SK-N-SH (cell line): ENCODE data around the gene ATP1A4. TPM values are rescaled to one million over a fixed set of nuclear protein-coding genes. Genes with fewer than 3 reads are reported as not detected.

Experiments
- CTCF ChIA-PET: fragments of 300-600, 350-600 bp; formaldehyde crosslinking; extraction: SDS; loops from one replicate; lab custom pipeline; 2021; lab: Yijun Ruan, JAX
- POLR2A ChIA-PET: fragments of 350-600 bp; sonication (Branson Sonifier 250); formaldehyde crosslinking; extraction: SDS; loops from one replicate; lab custom pipeline; 2020; ENCODE audit warnings: antibody characterized with exemption, inconsistent platforms; lab: Yijun Ruan, JAX
- DNase-seq: peaks from one replicate; pipeline ENCODE4 v3.0.0; 2012
- H2AFZ ChIP-seq: fragments of 200-600 bp; sonication (generic); 2 replicates; pipeline ENCODE4 v1.8.1; 2016; ENCODE audit warnings: antibody characterized with exemption, mild to moderate bottlenecking, low read depth
- H3F3A ChIP-seq: fragments of 200-600 bp; sonication (generic); replicated peaks from 2 replicates; pipeline ENCODE3; 2016; ENCODE audit warnings: antibody characterized with exemption, mild to moderate bottlenecking; ENCODE audit not compliant: insufficient read depth
- H3K27ac ChIP-seq, 2 experiments: fragments of 200-500 bp in 1 of 2; fragments of 200-600 bp in 1 of 2; sonication (Bioruptor generic) in 1 of 2; sonication (generic), shearing (Covaris generic) in 1 of 2; 2 replicates each; pipeline versions ENCODE4 v1.5.1 to v1.6.1; 2014 to 2016; ENCODE audit warnings: low read depth in 2 of 2, inconsistent platforms in 1 of 2, low read length in 1 of 2, mild to moderate bottlenecking in 1 of 2, mixed read lengths in 1 of 2
- H3K27me3 ChIP-seq: fragments of 200-600 bp; sonication (generic), shearing (Covaris generic); 2 replicates; pipeline ENCODE4 v1.6.1; 2016; ENCODE audit warnings: mixed run types; ENCODE audit not compliant: insufficient read depth
- H3K36me3 ChIP-seq, 2 experiments: fragments of 200-500 bp in 1 of 2; fragments of 200-600 bp in 1 of 2; sonication (Bioruptor generic) in 1 of 2; sonication (generic) in 1 of 2; replicated peaks in 1 of 2; 2 replicates each; pipeline versions ENCODE3 to v1.5.1; 2014 to 2016; ENCODE audit warnings: low read length in 1 of 2, mild to moderate bottlenecking in 1 of 2; ENCODE audit not compliant: insufficient read depth in 2 of 2, control insufficient read depth in 1 of 2
- H3K4me1 ChIP-seq, 2 experiments: fragments of 200-500 bp in 1 of 2; fragments of 200-600 bp in 1 of 2; sonication (Bioruptor generic) in 1 of 2; sonication (generic), shearing (Covaris generic) in 1 of 2; 2 replicates each; pipeline versions ENCODE4 v1.5.1 to v1.6.1; 2014 to 2016; ENCODE audit warnings: low read depth in 1 of 2, low read length in 1 of 2, mixed run types in 1 of 2; ENCODE audit not compliant: insufficient read depth in 2 of 2, control insufficient read depth in 1 of 2
- H3K4me2 ChIP-seq: fragments of 200-600 bp; sonication (generic), shearing (Covaris generic); 2 replicates; pipeline ENCODE4 v1.6.1; 2017; ENCODE audit warnings: mixed run types
- H3K4me3 ChIP-seq, 2 experiments: fragments of 200-500 bp in 1 of 2; fragments of 200-600 bp in 1 of 2; sonication (Bioruptor generic) in 1 of 2; sonication (generic), shearing (Covaris generic) in 1 of 2; 2 replicates each; pipeline versions ENCODE4 v1.5.1 to v1.8.1; 2014 to 2016; ENCODE audit warnings: low read depth in 2 of 2, inconsistent platforms in 1 of 2, low read length in 1 of 2, mild to moderate bottlenecking in 1 of 2, mixed read lengths in 1 of 2, moderate library complexity in 1 of 2
- H3K79me2 ChIP-seq: fragments of 200-600 bp; sonication (generic); 2 replicates; pipeline ENCODE4 v1.8.1; 2017; ENCODE audit warnings: mild to moderate bottlenecking; ENCODE audit not compliant: insufficient read depth
- H3K9ac ChIP-seq: fragments of 200-600 bp; sonication (generic); 2 replicates; pipeline ENCODE4 v1.6.1; 2017; ENCODE audit warnings: mixed run types
- H3K9me2 ChIP-seq: fragments of 200-600 bp; sonication (generic); 2 replicates; pipeline ENCODE4 v1.6.1; 2017; ENCODE audit warnings: mixed run types
- H3K9me3 ChIP-seq: fragments of 200-600 bp; sonication (generic); 2 replicates; pipeline ENCODE4 v1.6.1; 2017; ENCODE audit warnings: mixed run types, mild to moderate bottlenecking, moderate library complexity
- H4K20me1 ChIP-seq: fragments of 200-600 bp; sonication (generic); 2 replicates; pipeline ENCODE4 v1.6.1; 2017; ENCODE audit warnings: mild to moderate bottlenecking, mixed run types; ENCODE audit not compliant: insufficient read depth
- CHD2 ChIP-seq: fragments of 150-350 bp; IDR thresholded peaks from 2 replicates; pipeline ENCODE4 v1.6.1; 2018; ENCODE audit warnings: low read length; ENCODE audit not compliant: partially characterized antibody
- CTCF ChIP-seq: fragments of 200-600 bp; sonication (generic); IDR thresholded peaks from 2 replicates; pipeline ENCODE4 v1.6.1; 2017; ENCODE audit warnings: antibody characterized with exemption, mild to moderate bottlenecking, moderate library complexity
- ELF1 ChIP-seq: IDR thresholded peaks from 2 replicates; pipeline ENCODE4 v1.4.0; 2012
- FOSL2 ChIP-seq: IDR thresholded peaks from 2 replicates; pipeline ENCODE4 v1.4.0; 2012; ENCODE audit warnings: low read depth, mild to moderate bottlenecking, moderate library complexity, borderline replicate concordance
- FOXJ3 ChIP-seq: sonication (generic); formaldehyde crosslinking; IDR thresholded peaks from 2 replicates; pipeline ENCODE4 v1.5.1; 2020; ENCODE audit warnings: mild to moderate bottlenecking, missing genetic modification reagents
- FOXM1 ChIP-seq: IDR thresholded peaks from 2 replicates; pipeline ENCODE4 v1.4.0; 2012; ENCODE audit warnings: low read depth, mild to moderate bottlenecking
- GABPA ChIP-seq: IDR thresholded peaks from 2 replicates; pipeline ENCODE4 v1.4.0; 2012; ENCODE audit warnings: low read depth, mild to moderate bottlenecking
- GATA2 ChIP-seq: sonication (generic); formaldehyde crosslinking; IDR thresholded peaks from 2 replicates; pipeline ENCODE4 v1.5.0; 2020; ENCODE audit warnings: mild to moderate bottlenecking, missing genetic modification reagents
- JUND ChIP-seq: IDR thresholded peaks from 2 replicates; pipeline ENCODE4 v1.4.0; 2012
- MEF2A ChIP-seq: IDR thresholded peaks from 2 replicates; pipeline ENCODE4 v1.4.0; 2012; ENCODE audit warnings: low read depth, borderline replicate concordance
- NFIC ChIP-seq: IDR thresholded peaks from 2 replicates; pipeline ENCODE4 v1.4.0; 2012; ENCODE audit warnings: borderline replicate concordance
- NRF1 ChIP-seq: IDR thresholded peaks from 2 replicates; pipeline ENCODE4 v1.6.1; 2012; ENCODE audit warnings: low read depth, mild to moderate bottlenecking, low read length
- PBX3 ChIP-seq: IDR thresholded peaks from 2 replicates; pipeline ENCODE4; 2012
- RAD21 ChIP-seq: IDR thresholded peaks from 2 replicates; pipeline ENCODE4 v1.6.1; 2012; ENCODE audit warnings: mild to moderate bottlenecking, low read length
- RCOR1 ChIP-seq: fragments of 150-350 bp; IDR thresholded peaks from 2 replicates; pipeline ENCODE4 v1.6.1; 2017; ENCODE audit warnings: antibody characterized with exemption, low read length
- RFX5 ChIP-seq: IDR thresholded peaks from 2 replicates; pipeline ENCODE4 v1.6.1; 2012; ENCODE audit warnings: mild to moderate bottlenecking, improper control_type of control experiment, low read length
- RXRA ChIP-seq: IDR thresholded peaks from 2 replicates; pipeline ENCODE4 v1.4.0; 2012; ENCODE audit warnings: low read depth, mild to moderate bottlenecking, borderline replicate concordance
- SIN3A ChIP-seq: IDR thresholded peaks from 2 replicates; pipeline ENCODE4 v1.6.1; 2012; ENCODE audit warnings: low read depth, mild to moderate bottlenecking, low read length, moderate library complexity, borderline replicate concordance
- SMC3 ChIP-seq: IDR thresholded peaks from 2 replicates; pipeline ENCODE4 v1.6.1; 2012; ENCODE audit warnings: low read depth, low read length, improper control_type of control experiment
- TCF12 ChIP-seq: IDR thresholded peaks from 2 replicates; pipeline ENCODE4 v1.4.0; 2012
- TEAD4 ChIP-seq: IDR thresholded peaks from 2 replicates; pipeline ENCODE4 v1.4.0; 2012; ENCODE audit warnings: mild to moderate bottlenecking, borderline replicate concordance; ENCODE audit not compliant: insufficient read depth
- USF1 ChIP-seq: IDR thresholded peaks from 2 replicates; pipeline ENCODE4 v1.4.0; 2012; ENCODE audit warnings: low read depth, borderline replicate concordance
- USF2 ChIP-seq: fragments of 150-350 bp; IDR thresholded peaks from 2 replicates; pipeline ENCODE4 v1.6.1; 2017; ENCODE audit warnings: antibody characterized with exemption, low read length, low read depth, borderline replicate concordance
- YY1 ChIP-seq: IDR thresholded peaks from 2 replicates; pipeline ENCODE4 v1.4.0; 2012; ENCODE audit warnings: low read depth, mild to moderate bottlenecking
- WGBS: methylation state at CpG from one replicate; pipeline ENCODE4 v1.1.6; 2017; ENCODE audit warnings: low lambda C conversion rate; 5-methylcytosine and 5-hydroxymethylcytosine counted together
- polyA plus RNA-seq, 3 experiments: library from polyadenylated mRNA; depleted of rRNA; stranded (reverse); fragments of >200 nt; gene quantifications; 2 replicates each; pipeline ENCODE4 v1.2.3, GENCODE V29; 2012

The ATP1A4 gene
- polyA plus RNA-seq, 1 of the 3 experiments (the other 2 are of a cell fraction), result not detected

GRCh38 chr1:160196143-160196542, 44.7 kb downstream of the ATP1A4 start:
- 89% methylated on average over 4 of the region's 4 CpGs for WGBS
- H4K20me1 ChIP-seq, result no peaks in the 10 kb centered on the region
- H3F3A ChIP-seq, result no peaks in the 10 kb centered on the region
- no peak overlapping the region for H2AFZ ChIP-seq
- TF ChIP-seq RCOR1, result no peak
- no peak for TF ChIP-seq FOXJ3 (CRISPR knock-in tag)
- TF ChIP-seq RXRA, result no peak
- TF ChIP-seq YY1, result no peak
- no peak for TF ChIP-seq SMC3
- no peak for TF ChIP-seq RFX5
- no peak for TF ChIP-seq NFIC
- no peak for TF ChIP-seq TEAD4
- TF ChIP-seq GABPA, result no peak
- H3K4me3 ChIP-seq, result no peak overlapping the region
- H3K4me2 ChIP-seq, result no peak overlapping the region
- no peak for DNase-seq
- H3K9me2 ChIP-seq, result no peaks in the 10 kb centered on the region
- no peaks in the 10 kb centered on the region for H3K27me3 ChIP-seq
- peaks cover 0 to 5% of the 10 kb centered on the region in 2 experiments; a peak in 1 of 4 replicates for H3K4me1 ChIP-seq
- no peaks in the 10 kb centered on the region for H3K36me3 ChIP-seq
- H3K79me2 ChIP-seq, result no peaks in the 10 kb centered on the region
- no peak overlapping the region for H3K27ac ChIP-seq
- ChIA-PET CTCF (interaction anchor here (1.6 to 2.6 kb wide), 5 partner anchors 23 to 95 kb away, joined by 4 to 13 read pairs (median 13); no protein-coding TSS in a partner anchor), POLR2A (no interaction called here)
- H3K9me3 ChIP-seq, result no peaks in the 10 kb centered on the region
- no peak overlapping the region for H3K9ac ChIP-seq

GRCh38 chr1:160197231-160197630, 45.8 kb downstream of the ATP1A4 start:
- Histone ChIP-seq H3K4me2 (no peak overlapping the region), H3K27me3 (no peaks in the 10 kb centered on the region), H3K9ac (no peak overlapping the region), H3K4me3 (no peak overlapping the region), H3K27ac (no peak overlapping the region), H3K9me2 (no peaks in the 10 kb centered on the region), H3K9me3 (no peaks in the 10 kb centered on the region), H2AFZ (no peak overlapping the region), H3F3A (no peaks in the 10 kb centered on the region)
- 89% methylated on average over 4 of the region's 4 CpGs for WGBS
- no peak for DNase-seq
- POLR2A ChIA-PET, result no interaction called here
- no peak for TF ChIP-seq PBX3
- no peak for TF ChIP-seq RFX5
- TF ChIP-seq FOXJ3 (CRISPR knock-in tag), result no peak
- no peak for TF ChIP-seq NFIC
- TF ChIP-seq MEF2A, result no peak
- no peak for TF ChIP-seq CTCF
- TF ChIP-seq JUND, result no peak
- no peak for TF ChIP-seq SIN3A
- no peak for TF ChIP-seq CHD2
- no peak for TF ChIP-seq RAD21
- TF ChIP-seq FOXM1, result no peak
- no peak for TF ChIP-seq USF2
- no peak for TF ChIP-seq NRF1
- no peak for TF ChIP-seq ELF1
- no peak for TF ChIP-seq RCOR1
- TF ChIP-seq RXRA, result no peak
- TF ChIP-seq USF1, result no peak
- no peak for TF ChIP-seq GATA2
- no peak for TF ChIP-seq FOSL2
- no peak for TF ChIP-seq TCF12
- TF ChIP-seq, all 33 proteins: peak for 0
- no peaks in the 10 kb centered on the region for H3K79me2 ChIP-seq
- no peaks in the 10 kb centered on the region for H3K36me3 ChIP-seq
- H3K4me1 ChIP-seq, result peaks cover 0 to 5% of the 10 kb centered on the region in 2 experiments; a peak in 1 of 4 replicates
- CTCF ChIA-PET, result interaction anchor here (0.7 to 3.3 kb wide), 6 partner anchors 12 to 96 kb away, joined by 3 to 15 read pairs (median 5); no protein-coding TSS in a partner anchor
- no peaks in the 10 kb centered on the region for H4K20me1 ChIP-seq
